Spleen (tissue), 11 donors: ENCODE measurements around the gene CFAP43. TPM values are rescaled to one million over a fixed set of nuclear protein-coding genes. Genes with fewer than 3 reads are reported as not detected.

ENCODE experiments used
- DNase-seq: peaks from one replicate; pipeline ENCODE4 v3.0.0-alpha.2; 2020
- H3K27ac ChIP-seq, 8 donors: fragments of 200-600 bp; sonication (generic) in 7 of 8; 1 replicate in 4 of 8; 2 replicates in 4 of 8; pipeline versions ENCODE4 v1.5.0 to v1.8.0; 2016 to 2021; ENCODE audit warnings: inconsistent platforms in 4 of 8, mild to moderate bottlenecking in 4 of 8, moderate library complexity in 1 of 8
- H3K27me3 ChIP-seq, 7 donors: fragments of 200-600 bp; sonication (generic) in 6 of 7; replicated peaks in 1 of 7; 1 replicate in 4 of 7; 2 replicates in 3 of 7; pipeline versions ENCODE4 v1.5.0 to v1.8.0; 2016 to 2021; ENCODE audit warnings: inconsistent platforms in 3 of 7, mild to moderate bottlenecking in 1 of 7
- H3K36me3 ChIP-seq, 6 donors: fragments of 200-600 bp; sonication (generic) in 5 of 6; 1 replicate in 4 of 6; 2 replicates in 2 of 6; pipeline versions ENCODE4 v1.5.0 to v1.8.0; 2016 to 2021; ENCODE audit warnings: inconsistent platforms in 2 of 6
- H3K4me1 ChIP-seq, 6 donors: fragments of 200-600 bp; sonication (generic) in 5 of 6; 1 replicate in 3 of 6; 2 replicates in 3 of 6; pipeline versions ENCODE4 v1.5.0 to v1.8.0; 2016 to 2021; ENCODE audit warnings: inconsistent platforms in 3 of 6
- H3K4me3 ChIP-seq, 8 donors: fragments of 200-600 bp; sonication (generic) in 7 of 8; 1 replicate in 4 of 8; 2 replicates in 4 of 8; pipeline versions ENCODE4 v1.5.0 to v1.8.0; 2016 to 2021; ENCODE audit warnings: inconsistent platforms in 4 of 8, mild to moderate bottlenecking in 4 of 8, moderate library complexity in 2 of 8
- H3K9me3 ChIP-seq, 8 donors: fragments of 200-600 bp; sonication (generic) in 7 of 8; 1 replicate in 4 of 8; 2 replicates in 4 of 8; pipeline versions ENCODE4 v1.5.0 to v1.8.0; 2016 to 2021; ENCODE audit warnings: inconsistent platforms in 4 of 8
- POLR2A ChIP-seq, 3 donors: fragments of 450-650 bp; IDR thresholded peaks; one replicate each; pipeline ENCODE4 v1.5.1; 2017; ENCODE audit warnings: antibody characterized with exemption in 3 of 3, mild to moderate bottlenecking in 1 of 3
- POLR2AphosphoS5 ChIP-seq, 3 donors: sonication (generic); formaldehyde crosslinking; IDR thresholded peaks; one replicate each; pipeline ENCODE4 v1.5.1; 2017; ENCODE audit warnings: antibody characterized with exemption in 3 of 3
- WGBS, 5 donors: extraction: QIAGEN DNeasy Blood & Tissue Kit in 3 of 5; methylation state at CpG; one replicate each; pipeline versions ENCODE4 v1.1.5 to v1.1.7; 2013 to 2018; 5-methylcytosine and 5-hydroxymethylcytosine counted together
- intact Hi-C: fragments of 100-400 bp; cut with DNase I; formaldehyde crosslinking; loops from one replicate; pipeline ENCODE4 v1.15.0; 2023; ENCODE audit warnings: low total_unique reads
- polyA plus RNA-seq, 3 donors: library from polyadenylated mRNA; stranded (reverse); fragments of 200-250 nt; gene quantifications; one replicate each; pipeline ENCODE4 v1.2.1, GENCODE V29; 2013
- total RNA-seq, 7 donors: library from RNA; depleted of rRNA in 3 of 7; stranded (reverse); fragments of >200 nt in 3 of 7; fragmentation: NEBNext Ultra II Directional in 4 of 7; extraction: Animal tissue kit (Norgen Biotek cat#: 25700) in 4 of 7; gene quantifications; one replicate each; pipeline versions ENCODE4 v1.1.0 to v1.2.1, GENCODE V29; 2016 to 2021
- TF ChIP-seq, protein P1 (sequence below), 11 experiments: fragments of 200-600 bp in 7 of 11; fragments of 450-650 bp in 4 of 11; sonication (generic) in 4 of 11; IDR thresholded peaks in 8 of 11; conservative IDR thresholded peaks in 3 of 11; 1 replicate in 7 of 11; 2 replicates in 4 of 11; pipeline versions ENCODE4 v1.4.0 to v1.8.0; 2016 to 2021; ENCODE audit warnings: antibody characterized with exemption in 11 of 11, inconsistent platforms in 4 of 11, mild to moderate bottlenecking in 1 of 11
- donor health status: healthy with polysubstance abuse.
- donor health status: DM: no; HTN: no; CAD: no; lungs with moderate emphysema.
- donor health status: DM: no; HTN: no; CAD: no.
- donor health status: Bipolar disorder and iron deficiency.
- donor health status: healthy.
- donor health status: DM: no; HTN: no; CAD: no.
- donor health status: DM: yes; HTN: yes; CAD: no.

CFAP43 gene
- total and polyA plus RNA-seq, 10 donors: 0.13 to 1.1 (median 0.25) TPM; not detected in 1

DNA sequence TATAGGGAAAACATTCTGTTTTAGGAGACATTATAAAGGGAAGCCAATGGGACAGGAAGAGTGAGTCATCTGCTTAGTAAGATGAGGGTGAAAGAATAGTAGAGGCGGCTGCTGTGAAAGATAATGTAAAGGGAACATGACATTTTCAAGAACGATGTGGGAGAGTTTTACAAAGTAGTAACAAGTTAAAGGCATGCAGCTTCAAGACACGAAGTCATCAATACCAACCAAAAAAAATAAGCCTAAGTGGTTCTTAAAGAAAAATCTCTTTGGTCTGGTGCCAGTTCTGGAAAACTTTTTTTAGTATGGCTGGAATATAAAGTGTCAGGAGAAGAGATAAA is 28.6 kb upstream of the CFAP43 start:
- H3K4me1 ChIP-seq: peaks cover 40 to 100% (median 86%) of the 10 kb centered on the region in 6 donors
- WGBS, 5 donors: 16 to 27% (median 21%) methylated on average over 3 of the region's 3 CpGs
- no peaks in the 10 kb centered on the region for H3K9me3 ChIP-seq
- H3K4me3 ChIP-seq: no peak overlapping the region
- H3K27me3 ChIP-seq: no peaks in the 10 kb centered on the region
- no peak for DNase-seq
- peaks cover 0 to 88% (median 55%) of the 10 kb centered on the region in 6 donors for H3K36me3 ChIP-seq
- TF ChIP-seq, protein P1, sequence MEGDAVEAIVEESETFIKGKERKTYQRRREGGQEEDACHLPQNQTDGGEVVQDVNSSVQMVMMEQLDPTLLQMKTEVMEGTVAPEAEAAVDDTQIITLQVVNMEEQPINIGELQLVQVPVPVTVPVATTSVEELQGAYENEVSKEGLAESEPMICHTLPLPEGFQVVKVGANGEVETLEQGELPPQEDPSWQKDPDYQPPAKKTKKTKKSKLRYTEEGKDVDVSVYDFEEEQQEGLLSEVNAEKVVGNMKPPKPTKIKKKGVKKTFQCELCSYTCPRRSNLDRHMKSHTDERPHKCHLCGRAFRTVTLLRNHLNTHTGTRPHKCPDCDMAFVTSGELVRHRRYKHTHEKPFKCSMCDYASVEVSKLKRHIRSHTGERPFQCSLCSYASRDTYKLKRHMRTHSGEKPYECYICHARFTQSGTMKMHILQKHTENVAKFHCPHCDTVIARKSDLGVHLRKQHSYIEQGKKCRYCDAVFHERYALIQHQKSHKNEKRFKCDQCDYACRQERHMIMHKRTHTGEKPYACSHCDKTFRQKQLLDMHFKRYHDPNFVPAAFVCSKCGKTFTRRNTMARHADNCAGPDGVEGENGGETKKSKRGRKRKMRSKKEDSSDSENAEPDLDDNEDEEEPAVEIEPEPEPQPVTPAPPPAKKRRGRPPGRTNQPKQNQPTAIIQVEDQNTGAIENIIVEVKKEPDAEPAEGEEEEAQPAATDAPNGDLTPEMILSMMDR (IDR thresholded peaks at IDR 0.05 in 8 of 11, conservative IDR thresholded peaks at IDR 0.05 in 3 of 11): no peak
- TF ChIP-seq POLR2A (IDR thresholded peaks at IDR 0.05) (no peak), POLR2AphosphoS5 (IDR thresholded peaks at IDR 0.05) (no peak)
- intact Hi-C loops: no loop called here
- peak overlapping the region in 6 of 8 donors; percentile 4 to 63 (median 32) for H3K27ac ChIP-seq

DNA sequence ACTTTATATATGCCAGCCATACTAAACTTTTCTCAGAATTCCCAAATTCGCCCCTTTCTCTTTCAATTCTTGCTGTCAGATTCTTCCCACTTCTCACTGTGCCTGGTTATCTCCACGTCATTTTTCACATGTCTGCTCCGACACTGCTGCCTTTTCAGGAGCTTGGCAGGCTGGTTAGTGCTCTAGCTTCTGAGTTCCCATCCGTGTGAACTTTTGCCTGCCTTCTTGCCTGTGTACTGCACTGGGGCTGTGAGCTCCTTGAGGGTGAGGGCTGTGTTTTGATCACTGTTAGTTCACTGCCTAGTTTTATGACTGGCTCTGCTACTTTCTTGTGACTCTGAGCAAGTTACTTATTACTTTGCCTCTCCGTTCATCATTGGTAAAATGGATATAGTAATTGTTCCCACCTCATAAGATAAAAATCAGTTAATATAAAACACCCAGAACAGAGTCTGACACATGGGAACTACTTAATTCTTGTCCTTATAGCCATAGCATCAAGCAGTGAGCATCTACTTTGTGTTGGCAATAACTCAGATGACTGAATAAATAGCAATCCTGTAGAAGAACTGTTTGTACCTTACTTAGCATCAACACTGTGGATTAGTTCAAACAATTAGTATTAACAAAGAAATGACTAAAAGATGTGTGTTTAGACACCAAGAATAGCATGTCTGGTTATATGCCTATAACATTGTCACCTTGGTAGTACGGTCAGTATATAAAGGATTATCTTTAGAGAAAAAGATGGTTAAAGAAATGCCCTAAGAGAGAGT is 28.0 kb upstream of the CFAP43 start:
- Histone ChIP-seq H3K9me3 (no peaks in the 10 kb centered on the region), H3K4me3 (no peak overlapping the region)

DNA sequence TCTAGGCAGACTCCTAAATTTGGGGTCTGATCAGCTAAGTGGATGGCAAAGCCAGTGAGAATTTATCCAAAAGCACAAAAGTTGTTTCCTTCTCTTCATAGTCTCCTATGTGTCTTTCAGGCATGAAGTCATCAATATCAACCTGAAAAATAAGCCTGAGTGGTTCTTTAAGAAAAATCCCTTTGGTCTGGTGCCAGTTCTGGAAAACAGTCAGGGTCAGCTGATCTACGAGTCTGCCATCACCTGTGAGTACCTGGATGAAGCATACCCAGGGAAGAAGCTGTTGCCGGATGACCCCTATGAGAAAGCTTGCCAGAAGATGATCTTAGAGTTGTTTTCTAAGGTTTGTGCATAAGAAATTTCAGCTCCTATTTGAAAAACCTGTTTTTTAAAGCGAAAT is 27.3 kb upstream of the CFAP43 start:
- peaks cover 0 to 75% (median 46%) of the 10 kb centered on the region in 6 donors for H3K36me3 ChIP-seq
- intact Hi-C loops: no loop called here
- DNase-seq: no peak
- no peak overlapping the region for H3K4me3 ChIP-seq
- 91 to 97% (median 94%) methylated on average over 3 of the region's 3 CpGs for WGBS, 5 donors
- H3K4me1 ChIP-seq: peaks cover 40 to 92% (median 78%) of the 10 kb centered on the region in 6 donors
- no peak for TF ChIP-seq POLR2A (IDR thresholded peaks at IDR 0.05)
- H3K27me3 ChIP-seq: no peaks in the 10 kb centered on the region
- H3K9me3 ChIP-seq: no peaks in the 10 kb centered on the region
- peak overlapping the region in 4 of 8 donors; percentile 4 to 97 (median 62) for H3K27ac ChIP-seq

More for the DNA sequence above, 28.0 kb upstream of the CFAP43 start:
- Histone ChIP-seq H3K27ac (peak overlapping the region in 6 of 8 donors; percentile 4 to 63 (median 32)), H3K27me3 (no peaks in the 10 kb centered on the region), H3K36me3 (peaks cover 0 to 83% (median 50%) of the 10 kb centered on the region in 6 donors), H3K4me1 (peaks cover 40 to 98% (median 83%) of the 10 kb centered on the region in 6 donors)
- intact Hi-C loops: no loop called here
- DNase-seq: no peak
- 83 to 89% (median 88%) methylated on average over 6 of the region's 6 CpGs for WGBS, 5 donors
- no peak for TF ChIP-seq POLR2AphosphoS5 (IDR thresholded peaks at IDR 0.05)
- TF ChIP-seq, protein P1 (IDR thresholded peaks at IDR 0.05 in 8 of 11, conservative IDR thresholded peaks at IDR 0.05 in 3 of 11): no peak
- no peak for TF ChIP-seq POLR2A (IDR thresholded peaks at IDR 0.05)

DNA sequence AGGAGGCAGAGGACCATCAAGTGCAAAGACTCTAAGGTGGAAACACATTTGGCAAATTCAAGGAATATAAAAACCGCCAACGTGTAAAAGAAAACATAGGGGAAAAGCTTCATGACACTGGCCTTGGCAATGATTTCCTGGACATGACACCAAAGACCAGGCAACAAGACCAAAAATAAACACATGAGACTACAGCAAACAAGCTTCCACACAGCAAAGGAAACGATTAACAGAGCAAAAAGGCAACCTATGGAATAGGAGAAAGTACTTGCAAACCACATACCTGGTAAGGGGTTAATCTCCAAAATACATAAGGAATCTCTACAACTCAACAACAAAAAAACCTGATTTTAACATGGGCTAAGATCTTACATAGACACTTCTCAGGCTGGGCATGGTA is 26.0 kb upstream of the CFAP43 start:
- H3K4me3 ChIP-seq: no peak overlapping the region
- peaks cover 0 to 63% (median 41%) of the 10 kb centered on the region in 6 donors for H3K36me3 ChIP-seq
- 66 to 83% (median 73%) methylated on average over 3 of the region's 3 CpGs for WGBS, 5 donors
- no peak for DNase-seq
- no peaks in the 10 kb centered on the region for H3K27me3 ChIP-seq
- H3K4me1 ChIP-seq: peaks cover 36 to 92% (median 78%) of the 10 kb centered on the region in 6 donors
- H3K9me3 ChIP-seq: no peaks in the 10 kb centered on the region
- TF ChIP-seq POLR2AphosphoS5 (IDR thresholded peaks at IDR 0.05) (no peak), POLR2A (IDR thresholded peaks at IDR 0.05) (no peak)
- TF ChIP-seq, protein P1 (IDR thresholded peaks at IDR 0.05 in 8 of 11, conservative IDR thresholded peaks at IDR 0.05 in 3 of 11): no peak
- intact Hi-C loops: no loop called here
- H3K27ac ChIP-seq: peak overlapping the region in 5 of 8 donors; percentile 37 to 97 (median 45)
